GM12872 (cell line): Measurements from ENCODE around the gene DENND2C.

Experiments used
- CTCF ChIP-seq: IDR thresholded peaks from 3 replicates; pipeline ENCODE4 v1.5.1; 2011; ENCODE audit warnings: low read depth, mild to moderate bottlenecking, low read length, moderate library complexity; ENCODE audit not compliant: insufficient read depth

DENND2C gene

GRCh38 chr1:114540821-114541220, 129.0 kb downstream of the DENND2C start:
- TF ChIP-seq CTCF, result no peak

GRCh38 chr1:114540272-114540671, 129.6 kb downstream of the DENND2C start:
- no peak for TF ChIP-seq CTCF

DNA sequence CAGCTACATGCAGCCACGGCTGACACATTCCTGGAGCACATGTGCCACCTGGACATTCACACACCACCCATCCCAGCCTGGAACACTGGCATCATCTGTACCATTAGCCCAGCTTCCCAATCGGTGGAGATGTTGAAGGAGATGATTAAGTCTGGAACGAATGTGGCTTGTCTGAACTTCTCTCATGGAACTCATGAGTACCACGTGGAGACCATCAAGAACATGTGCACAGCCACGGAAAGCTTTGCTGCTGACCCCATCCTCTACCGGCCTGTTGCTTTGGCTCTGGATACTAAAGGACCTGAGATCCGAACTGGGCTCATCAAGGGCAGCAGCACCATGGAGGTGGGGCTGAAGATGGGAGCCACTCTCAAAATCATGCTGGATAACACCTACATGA, 133.8 kb downstream of the DENND2C start:
- TF ChIP-seq CTCF, result no peak

DNA sequence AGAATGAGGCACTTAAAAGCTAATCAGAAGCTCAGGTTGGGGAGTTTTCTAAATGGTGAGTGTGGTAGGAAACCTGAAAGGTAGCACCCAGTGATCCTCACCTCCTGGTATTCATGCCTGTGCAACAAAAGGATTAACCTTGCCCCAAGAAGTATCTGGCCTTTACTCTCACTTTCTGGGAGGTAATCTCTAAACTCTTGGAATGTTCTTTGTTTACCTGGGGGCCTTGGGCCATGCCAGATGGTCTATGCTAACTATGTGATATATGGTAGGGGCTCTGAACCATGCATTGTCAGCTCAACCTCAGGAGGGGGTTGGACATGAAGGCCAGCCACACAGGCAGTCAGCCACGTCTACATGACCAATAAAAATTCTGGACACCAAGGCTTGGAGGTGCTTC, 134.4 kb downstream of the DENND2C start:
- no peak for TF ChIP-seq CTCF
